Measurements from ENCODE around the gene ACTL8.

GRCh38 chr1:17820198-17820597 lies 65.1 kb downstream of the ACTL8 start:
- TF ChIP-seq EZH2 (IDR thresholded peaks at IDR 0.05; ENCODE audit: low read depth, unreplicated experiment) (no peak), POLR2AphosphoS5 (IDR thresholded peaks at IDR 0.05; ENCODE audit: low read depth) (no peak), CTCF (conservative IDR thresholded peaks at IDR 0.05; ENCODE audit: low read depth in 2 of 2) (no peak), CREB1 (CRISPR knock-in tag; IDR thresholded peaks at IDR 0.05; ENCODE audit: low read depth) (no peak), EZH2phosphoT487 (IDR thresholded peaks at IDR 0.05; ENCODE audit: unreplicated experiment) (no peak), REST (IDR thresholded peaks at IDR 0.05; ENCODE audit: unreplicated experiment) (no peak), ZNF331 (CRISPR knock-in tag; IDR thresholded peaks at IDR 0.05; ENCODE audit: low read depth) (no peak), NANOG (IDR thresholded peaks at IDR 0.05; ENCODE audit: borderline replicate concordance) (no peak), ETS1 (IDR thresholded peaks at IDR 0.05) (no peak), JUNB (IDR thresholded peaks at IDR 0.05; ENCODE audit: unreplicated experiment) (no peak)
